Karpas-422 (cell line): ENCODE data around the gene GPR85. TPM values are rescaled to one million over a fixed set of nuclear protein-coding genes. Genes with fewer than 3 reads are reported as not detected.
A peak's percentile ranks its signal among the peaks of the same experiment; 100 is the strongest.
"Not testable (repeated sequence)": the region's sequence is repeated elsewhere in the genome, so short reads cannot be mapped to it uniquely, and the experiment has no call there.

ENCODE experiments used
- DNase-seq: peaks from one replicate; pipeline ENCODE4 v3.0.0-alpha.2; 2015
- H2AFZ ChIP-seq: fragments of 200-600 bp; sonication (generic); 2 replicates; pipeline ENCODE4 v1.6.1; 2014; ENCODE audit warnings: antibody characterized with exemption, low read length, mixed read lengths
- H3K27ac ChIP-seq: fragments of 200-600 bp; sonication (generic); 2 replicates; pipeline ENCODE4 v1.5.1; 2014; ENCODE audit warnings: mild to moderate bottlenecking, low read length, moderate library complexity
- H3K27me3 ChIP-seq: fragments of 200-600 bp; sonication (generic); 2 replicates; pipeline ENCODE4 v1.6.1; 2014; ENCODE audit warnings: low read length, mixed read lengths
- H3K36me3 ChIP-seq: fragments of 200-600 bp; sonication (generic); 2 replicates; pipeline ENCODE4 v1.6.1; 2014; ENCODE audit warnings: low read length, mixed read lengths; ENCODE audit not compliant: insufficient read depth
- H3K4me1 ChIP-seq: fragments of 200-600 bp; sonication (generic); 2 replicates; pipeline ENCODE4 v1.6.1; 2014; ENCODE audit warnings: mild to moderate bottlenecking, low read length, mixed read lengths
- H3K4me2 ChIP-seq: fragments of 200-600 bp; sonication (generic); 2 replicates; pipeline ENCODE4 v1.6.1; 2014; ENCODE audit warnings: low read length, low read depth, mild to moderate bottlenecking; ENCODE audit not compliant: poor library complexity, severe bottlenecking
- H3K4me3 ChIP-seq: fragments of 200-600 bp; sonication (generic); 2 replicates; pipeline ENCODE4 v1.5.1; 2014; ENCODE audit warnings: mild to moderate bottlenecking, antibody characterized with exemption, low read length, mixed read lengths
- H3K79me2 ChIP-seq: fragments of 200-600 bp; sonication (generic); 2 replicates; pipeline ENCODE4 v1.6.1; 2014; ENCODE audit warnings: mild to moderate bottlenecking, low read length, mixed read lengths
- H3K9ac ChIP-seq: fragments of 200-600 bp; sonication (generic); 2 replicates; pipeline ENCODE4 v1.6.0; 2014; ENCODE audit warnings: low read length
- H3K9me2 ChIP-seq: fragments of 200-600 bp; sonication (generic), shearing (Covaris generic); replicated peaks from 2 replicates; pipeline ENCODE4 v1.6.0; 2014; ENCODE audit warnings: mild to moderate bottlenecking, low read length, moderate library complexity; ENCODE audit not compliant: insufficient read depth
- H3K9me3 ChIP-seq: fragments of 300-700, 200-600 bp; sonication (generic); 2 replicates; pipeline ENCODE4 v1.6.1; 2014; ENCODE audit warnings: low read length, mixed read lengths
- H4K20me1 ChIP-seq: fragments of 200-600 bp; sonication (generic); 2 replicates; pipeline ENCODE4 v1.6.1; 2014; ENCODE audit warnings: mild to moderate bottlenecking, antibody characterized with exemption, low read length, low read depth; ENCODE audit not compliant: insufficient read depth
- total RNA-seq: library from RNA; depleted of rRNA; stranded (reverse); fragments of >200 nt; shearing (Covaris generic); gene quantifications from 2 replicates; pipeline ENCODE4 v1.2.3, GENCODE V29; 2014; ENCODE audit warnings: low replicate concordance

The GPR85 gene
- total RNA-seq, 1 experiment from 2014 or later: not detected

- Histone ChIP-seq H3K27ac (peak within 1 kb of the TSS; percentile 97), H3K36me3 (no peaks in the 10 kb centered on the region), H3K4me3 (peak within 1 kb of the TSS; percentile 72), H3K9me2 (no peaks in the 10 kb centered on the region), H3K79me2 (0 out of 2 replicates have a peak, but pooled peaks cover 2% of the 10 kb centered on the region), H4K20me1 (no peaks in the 10 kb centered on the region), H3K27me3 (no peaks in the 10 kb centered on the region), H3K4me1 (peaks cover 56% of the 10 kb centered on the region), H3K4me2 (peak within 1 kb of the TSS; percentile 88), H2AFZ (peak within 1 kb of the TSS; percentile 75), H3K9ac (peak within 1 kb of the TSS; percentile 62), H3K9me3 (no peaks in the 10 kb centered on the region)
- DNase-seq: peak; percentile 97
These were observed 31.7 kb upstream of the GPR85 start, which contains the start of gene SMIM30 for GRCh38 chr7:113118074-113118959. SMIM30 (minus strand) TSS chr7:113118554; CDS start chr7:113117578, 976 bp downstream.

DNA sequence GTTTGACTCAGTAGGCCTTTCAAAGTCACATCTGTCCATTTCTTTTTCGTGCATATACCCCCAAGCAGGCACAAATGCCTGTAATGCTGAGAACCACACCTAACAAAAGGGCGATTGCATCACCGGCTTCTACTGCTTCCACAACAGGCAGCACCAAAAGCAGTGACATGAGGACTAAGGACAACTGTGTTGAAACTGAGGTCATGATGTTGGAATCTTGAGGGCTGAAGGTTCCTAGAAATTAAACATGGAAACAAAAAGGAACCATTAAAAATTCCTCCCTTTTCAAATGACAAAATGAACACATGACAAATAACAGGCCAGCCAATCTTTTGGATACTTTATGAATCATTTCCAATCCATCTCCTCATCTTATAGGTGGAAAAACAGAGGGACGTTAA lies 30.7 kb upstream of the GPR85 start:
- H3K79me2 ChIP-seq, H3K9me3 ChIP-seq, H2AFZ ChIP-seq, DNase-seq, H3K36me3 ChIP-seq, H4K20me1 ChIP-seq, H3K27me3 ChIP-seq, H3K9me2 ChIP-seq: not testable (repeated sequence)
- Histone ChIP-seq H3K4me1 (peaks cover 47% of the 10 kb centered on the region), H3K4me3 (peak overlapping the region; percentile 72), H3K27ac (peak overlapping the region; percentile 30; the same call in 1 of the 2 replicates), H3K4me2 (peak overlapping the region; percentile 88), H3K9ac (peak overlapping the region; percentile 62)

DNA sequence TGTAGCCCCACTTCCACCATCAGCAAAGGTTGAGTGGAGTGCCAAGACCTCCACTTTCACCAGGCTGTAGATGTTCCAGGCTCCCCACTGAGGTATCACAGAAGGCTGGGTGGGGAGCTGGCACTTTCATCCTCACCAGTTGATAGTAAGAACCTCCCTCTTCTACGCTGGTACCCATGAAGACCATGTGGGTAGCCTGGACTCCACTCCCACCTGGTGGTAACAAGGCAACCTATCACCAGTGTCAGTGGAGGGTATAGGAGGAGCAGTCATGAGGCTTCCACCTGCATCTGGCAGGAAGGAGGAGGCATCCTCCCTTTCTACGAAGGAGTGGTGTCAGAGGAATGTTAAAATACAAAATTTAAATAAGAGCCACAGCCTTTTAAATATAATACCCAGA lies 27.3 kb upstream of the GPR85 start:
- H3K27ac ChIP-seq: no peak overlapping the region
- H3K4me2 ChIP-seq: no peak overlapping the region
- peaks cover 13% of the 10 kb centered on the region for H3K4me1 ChIP-seq
- H3K9me3 ChIP-seq: no peaks in the 10 kb centered on the region
- DNase-seq: peak; percentile 81
- no peaks in the 10 kb centered on the region for H3K9me2 ChIP-seq
- no peaks in the 10 kb centered on the region for H3K36me3 ChIP-seq
- 0 out of 2 replicates have a peak, but pooled peaks cover 2% of the 10 kb centered on the region for H3K79me2 ChIP-seq
- H2AFZ ChIP-seq: no peak overlapping the region
- H3K4me3 ChIP-seq: no peak overlapping the region
- H3K27me3 ChIP-seq: no peaks in the 10 kb centered on the region
- no peak overlapping the region for H3K9ac ChIP-seq
- no peaks in the 10 kb centered on the region for H4K20me1 ChIP-seq

GRCh38 chr7:113109718-113110117 lies 23.1 kb upstream of the GPR85 start:
- H3K4me2 ChIP-seq: no peak overlapping the region
- H3K27ac ChIP-seq: no peak overlapping the region
- H4K20me1 ChIP-seq: no peaks in the 10 kb centered on the region

GRCh38 chr7:113100121-113100603 lies 13.5 kb upstream of the GPR85 start:
- no peaks in the 10 kb centered on the region for H4K20me1 ChIP-seq
- H3K79me2 ChIP-seq: no peaks in the 10 kb centered on the region

More at GRCh38 chr7:113109718-113110117, 23.1 kb upstream of the GPR85 start:
- H3K9me3 ChIP-seq: no peaks in the 10 kb centered on the region
- no peak for DNase-seq
- H3K36me3 ChIP-seq: no peaks in the 10 kb centered on the region
- H3K79me2 ChIP-seq: no peaks in the 10 kb centered on the region
- no peak overlapping the region for H2AFZ ChIP-seq
- no peaks in the 10 kb centered on the region for H3K4me1 ChIP-seq
- H3K27me3 ChIP-seq: no peaks in the 10 kb centered on the region
- no peak overlapping the region for H3K4me3 ChIP-seq
- no peaks in the 10 kb centered on the region for H3K9me2 ChIP-seq
- no peak overlapping the region for H3K9ac ChIP-seq

DNA sequence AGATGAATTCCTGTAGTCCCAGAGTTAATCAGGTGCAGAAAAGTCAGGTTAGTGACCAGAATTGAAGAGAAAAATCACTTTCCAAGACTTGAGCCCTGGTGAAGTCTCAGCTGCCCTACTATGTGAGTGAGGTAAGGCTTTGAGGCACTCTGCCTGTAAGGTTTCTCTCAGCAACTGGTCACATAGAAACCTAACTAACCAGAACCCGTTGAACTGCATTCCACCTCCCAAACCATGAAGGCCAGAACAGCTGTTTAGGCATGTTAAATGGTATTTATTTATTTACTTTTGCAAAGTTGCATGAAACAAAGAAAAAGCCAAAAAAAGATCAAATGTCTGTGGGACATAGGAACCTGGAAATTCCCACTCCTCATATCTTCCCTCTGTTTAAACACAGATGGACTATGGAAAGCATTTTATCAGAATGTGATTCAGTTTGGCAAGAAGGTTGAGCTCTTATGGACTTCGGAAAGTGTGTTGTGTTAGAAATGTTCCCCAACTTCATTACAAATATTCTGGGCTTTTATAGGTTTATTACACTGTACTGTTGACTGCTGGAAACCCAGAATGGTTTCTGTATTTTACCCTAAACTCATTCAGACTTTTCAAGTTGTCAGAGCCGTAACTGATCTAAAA lies 12.8 kb upstream of the GPR85 start:
- Histone ChIP-seq H3K4me2 (no peak overlapping the region), H3K9ac (no peak overlapping the region), H3K4me3 (no peak overlapping the region), H2AFZ (no peak overlapping the region), H3K9me2 (no peaks in the 10 kb centered on the region), H3K79me2 (no peaks in the 10 kb centered on the region), H3K36me3 (no peaks in the 10 kb centered on the region), H3K27ac (no peak overlapping the region), H3K4me1 (peaks cover 18% of the 10 kb centered on the region), H3K9me3 (no peaks in the 10 kb centered on the region), H4K20me1 (no peaks in the 10 kb centered on the region), H3K27me3 (no peaks in the 10 kb centered on the region; the same call in 1 of the 2 replicates)
- DNase-seq: no peak

More at GRCh38 chr7:113100121-113100603, 13.5 kb upstream of the GPR85 start:
- H2AFZ ChIP-seq: peak overlapping the region; percentile 16; the same call in 1 of the 2 replicates
- no peaks in the 10 kb centered on the region for H3K36me3 ChIP-seq
- H3K4me3 ChIP-seq: no peak overlapping the region
- H3K4me2 ChIP-seq: peak overlapping the region; percentile 3
- H3K4me1 ChIP-seq: peaks cover 12% of the 10 kb centered on the region
- H3K9me2 ChIP-seq: no peaks in the 10 kb centered on the region
- no peak overlapping the region for H3K9ac ChIP-seq
- no peaks in the 10 kb centered on the region; the same call in 1 of the 2 replicates for H3K27me3 ChIP-seq
- H3K27ac ChIP-seq: no peak overlapping the region
- no peaks in the 10 kb centered on the region for H3K9me3 ChIP-seq
- peak; percentile 51 for DNase-seq

GRCh38 chr7:113094517-113095249 lies 8.1 kb upstream of the GPR85 start:
- no peak for DNase-seq
- H3K27me3 ChIP-seq: no peaks in the 10 kb centered on the region; the same call in 1 of the 2 replicates

More at GRCh38 chr7:113094517-113095249, 8.1 kb upstream of the GPR85 start:
- H3K4me2 ChIP-seq: peak overlapping the region; percentile 22
- H3K36me3 ChIP-seq: no peaks in the 10 kb centered on the region
- no peaks in the 10 kb centered on the region for H3K9me3 ChIP-seq
- H3K79me2 ChIP-seq: no peaks in the 10 kb centered on the region
- peaks cover 10% of the 10 kb centered on the region; the same call in 1 of the 2 replicates for H3K4me1 ChIP-seq
- no peak overlapping the region for H3K27ac ChIP-seq
- H2AFZ ChIP-seq: peak overlapping the region; percentile 53; the same call in 1 of the 2 replicates
- H4K20me1 ChIP-seq: no peaks in the 10 kb centered on the region
- H3K9ac ChIP-seq: no peak overlapping the region
- no peaks in the 10 kb centered on the region for H3K9me2 ChIP-seq
- H3K4me3 ChIP-seq: no peak overlapping the region
